Activated B cell treated with CpG ODN at 0.5 μM for 24 hours (primary cell): ENCODE data around the gene RPL7A. TPM values are rescaled to one million over a fixed set of nuclear protein-coding genes. Genes with fewer than 3 reads are reported as not detected.

Experiments used
- ATAC-seq: fragments of 200-7000 bp; cut with Tn5 transposase; one replicate; pipeline ENCODE4 v1.10.0; 2021; ENCODE audit warnings: low read depth, mild to moderate bottlenecking, moderate library complexity
- CTCF ChIA-PET: fragments of 350-600 bp; sonication (Branson Sonifier 250); formaldehyde crosslinking; loops from one replicate; lab custom pipeline; 2021; ENCODE audit warnings: antibody characterized with exemption; lab: Charles Lee
- POLR2A ChIA-PET: fragments of 350-600 bp; sonication (Branson Sonifier 250); formaldehyde crosslinking; loops from one replicate; lab custom pipeline; 2021; ENCODE audit warnings: antibody characterized with exemption; lab: Charles Lee
- DNase-seq: peaks from one replicate; pipeline ENCODE4 v3.0.0; 2022
- H3K27ac Mint-ChIP-seq: one replicate; pipeline ENCODE4 v1.8.0; 2020; ENCODE audit warnings: mixed read lengths
- H3K27me3 Mint-ChIP-seq: one replicate; pipeline ENCODE4 v1.8.0; 2021; ENCODE audit warnings: mixed read lengths
- H3K36me3 Mint-ChIP-seq: one replicate; pipeline ENCODE4 v1.8.0; 2021; ENCODE audit warnings: low read depth, mixed read lengths
- H3K4me1 Mint-ChIP-seq: one replicate; pipeline ENCODE4 v1.8.0; 2021; ENCODE audit warnings: mixed read lengths
- H3K4me3 Mint-ChIP-seq: one replicate; pipeline ENCODE4 v1.8.0; 2020; ENCODE audit warnings: mild to moderate bottlenecking, mixed read lengths
- H3K9me3 Mint-ChIP-seq: one replicate; pipeline ENCODE4 v1.8.0; 2020; ENCODE audit warnings: mixed read lengths
- CTCF ChIP-seq: fragments of 200-600 bp; IDR thresholded peaks from one replicate; pipeline ENCODE4 v1.8.0; 2022; ENCODE audit warnings: antibody characterized with exemption, mild to moderate bottlenecking
- intact Hi-C: fragments of 100-400 bp; cut with micrococcal nuclease; formaldehyde crosslinking; loops from one replicate; pipeline ENCODE4 v1.15.1; 2024
- total RNA-seq: library from RNA; stranded (reverse); gene quantifications from 2 replicates; pipeline ENCODE4 v1.2.3, GENCODE V29; 2022

Gene RPL7A
- total RNA-seq, 1 donor from 2014 or later, result 3,786 TPM

- Mint-ChIP-seq H3K27ac (no peak overlapping the region), H3K36me3 (peaks cover 78% of the 10 kb centered on the region), H3K9me3 (no peaks in the 10 kb centered on the region), H3K4me3 (no peak overlapping the region), H3K27me3 (no peaks in the 10 kb centered on the region), H3K4me1 (peaks cover 14% of the 10 kb centered on the region)
- TF ChIP-seq CTCF, result no peak
- CTCF ChIA-PET, result no interaction called here
- POLR2A ChIA-PET, result no interaction called here
- intact Hi-C loops, result no loop called here
- ATAC-seq, result no peak
- DNase-seq, result no peak
Measured at GRCh38 chr9:133362359-133363044, 14.5 kb downstream of the RPL7A start.

GRCh38 chr9:133366435-133366834 is 18.4 kb downstream of the RPL7A start:
- intact Hi-C loops, result no loop called here
- peaks cover 80% of the 10 kb centered on the region for H3K36me3 Mint-ChIP-seq
- ATAC-seq (no peak), DNase-seq (no peak)
- H3K27me3 Mint-ChIP-seq, result no peaks in the 10 kb centered on the region
- H3K4me3 Mint-ChIP-seq, result no peak overlapping the region
- H3K4me1 Mint-ChIP-seq, result peaks cover 33% of the 10 kb centered on the region
- TF ChIP-seq CTCF, result no peak
- ChIA-PET CTCF (interaction anchor here (1.2 kb wide), 1 partner anchor 13 kb away, joined by 3 read pairs; no protein-coding TSS in a partner anchor), POLR2A (interaction anchor here (1.0 to 1.2 kb wide), 2 partner anchors 8 to 18 kb away, joined by 6 read pairs; partner anchors contain the start of genes MED22 and RPL7A)
- no peaks in the 10 kb centered on the region for H3K9me3 Mint-ChIP-seq
- H3K27ac Mint-ChIP-seq, result no peak overlapping the region

GRCh38 chr9:133367221-133367620 is 19.2 kb downstream of the RPL7A start:
- TF ChIP-seq CTCF, result no peak
- DNase-seq, result no peak
- no peaks in the 10 kb centered on the region for H3K27me3 Mint-ChIP-seq
- H3K9me3 Mint-ChIP-seq, result no peaks in the 10 kb centered on the region
- ChIA-PET CTCF (no interaction called here), POLR2A (interaction anchor here (1.2 kb wide), 1 partner anchor 19 kb away, joined by 6 read pairs; the partner anchor contains the start of genes MED22 and RPL7A)
- H3K4me3 Mint-ChIP-seq, result no peak overlapping the region
- peaks cover 75% of the 10 kb centered on the region for H3K36me3 Mint-ChIP-seq
- peaks cover 40% of the 10 kb centered on the region for H3K4me1 Mint-ChIP-seq
- no peak overlapping the region for H3K27ac Mint-ChIP-seq
- no peak for ATAC-seq
- intact Hi-C loops, result no loop called here

- Mint-ChIP-seq H3K4me1 (peaks cover 46% of the 10 kb centered on the region), H3K27ac (no peak overlapping the region)
- TF ChIP-seq CTCF, result no peak
Measured at GRCh38 chr9:133367778-133368177, 19.8 kb downstream of the RPL7A start.

GRCh38 chr9:133368249-133368881 is 20.3 kb downstream of the RPL7A start:
- CTCF ChIA-PET, result no interaction called here
- no peak for ATAC-seq
- Mint-ChIP-seq H3K36me3 (peaks cover 73% of the 10 kb centered on the region), H3K27ac (no peak overlapping the region), H3K4me1 (peaks cover 49% of the 10 kb centered on the region), H3K9me3 (no peaks in the 10 kb centered on the region), H3K4me3 (no peak overlapping the region), H3K27me3 (no peaks in the 10 kb centered on the region)
- no peak for DNase-seq
- POLR2A ChIA-PET, result no interaction called here
- TF ChIP-seq CTCF, result no peak
- intact Hi-C loops, result no loop called here

More at GRCh38 chr9:133367778-133368177, 19.8 kb downstream of the RPL7A start:
- CTCF ChIA-PET, result no interaction called here
- H3K27me3 Mint-ChIP-seq, result no peaks in the 10 kb centered on the region
- peaks cover 75% of the 10 kb centered on the region for H3K36me3 Mint-ChIP-seq
- intact Hi-C loops, result no loop called here
- no peak for DNase-seq
- no peak overlapping the region for H3K4me3 Mint-ChIP-seq
- no peak for ATAC-seq
- POLR2A ChIA-PET, result no interaction called here
- H3K9me3 Mint-ChIP-seq, result no peaks in the 10 kb centered on the region
